ENCODE results near the gene SDK1. TPM values are rescaled to one million over a fixed set of nuclear protein-coding genes. Genes with fewer than 3 reads are reported as not detected.

SDK1 gene
- total and polyA plus RNA-seq, 2 of the 8 experiments (the other 6 are each of a cell fraction or from before 2014, with no cell fraction given) = 3.3 to 7.2 TPM

- no peak for TF ChIP-seq SIN3A (conservative IDR thresholded peaks at IDR 0.05 in 1 of 2, IDR thresholded peaks at IDR 0.05 in 1 of 2; ENCODE audit: low read depth in 1 of 2, low read length in 2 of 2)
- TF ChIP-seq BRCA1 (IDR thresholded peaks at IDR 0.05; ENCODE audit: low read depth, low read length) = no peak
- no peak for TF ChIP-seq EZH2 (IDR thresholded peaks at IDR 0.05; ENCODE audit: low read depth, low read length, severe bottlenecking)
- no peak for TF ChIP-seq KDM4A (IDR thresholded peaks at IDR 0.05; ENCODE audit: low read depth, low read length, severe bottlenecking)
- 0 out of 2 replicates have a peak, but pooled peaks have one; percentile 14 for TF ChIP-seq EGR1 (IDR thresholded peaks at IDR 0.05; ENCODE audit: borderline replicate concordance, low read depth, low read length)
- no peak for TF ChIP-seq PHF8 (conservative IDR thresholded peaks at IDR 0.05; ENCODE audit: low read depth, low read length)
- TF ChIP-seq ATF2 (IDR thresholded peaks at IDR 0.05; ENCODE audit: low read length) = no peak
- TF ChIP-seq SRF (IDR thresholded peaks at IDR 0.05; ENCODE audit: low read depth, low read length) = no peak
- no peak for TF ChIP-seq JUND (IDR thresholded peaks at IDR 0.05; ENCODE audit: low read length)
- no peak for TF ChIP-seq SUZ12 (IDR thresholded peaks at IDR 0.05; ENCODE audit: low read length)
- no peak for TF ChIP-seq YY1 (IDR thresholded peaks at IDR 0.05; ENCODE audit: low read depth, low read length)
- no peak for TF ChIP-seq HDAC6 (IDR thresholded peaks at IDR 0.05; ENCODE audit: low read depth, low read length)
- no peak for TF ChIP-seq RXRA (IDR thresholded peaks at IDR 0.05; ENCODE audit: insufficient read depth, low read depth, low read length)
- TF ChIP-seq SAP30 (IDR thresholded peaks at IDR 0.05; ENCODE audit: insufficient read depth, insufficient replicate concordance, low read length) = no peak
- no peak for TF ChIP-seq HDAC2 (IDR thresholded peaks at IDR 0.05; ENCODE audit: borderline replicate concordance in 1 of 2, low read depth in 2 of 2, low read length in 2 of 2)
- no peak for TF ChIP-seq NANOG (IDR thresholded peaks at IDR 0.05; ENCODE audit: insufficient read depth, low read depth, low read length, poor library complexity, severe bottlenecking)
- TF ChIP-seq RFX5 (IDR thresholded peaks at IDR 0.05; ENCODE audit: borderline replicate concordance, low read depth, low read length) = no peak
- no peak for TF ChIP-seq EP300 (IDR thresholded peaks at IDR 0.05; ENCODE audit: borderline replicate concordance in 1 of 2, low read depth in 2 of 2, low read length in 2 of 2)
- no peak for TF ChIP-seq CTBP2 (IDR thresholded peaks at IDR 0.05; ENCODE audit: borderline replicate concordance, insufficient read depth, insufficient read length, low read length)
- TF ChIP-seq RBBP5 (IDR thresholded peaks at IDR 0.05; ENCODE audit: borderline replicate concordance, low read depth, low read length) = no peak
- peak; percentile 94 for TF ChIP-seq TEAD4 (IDR thresholded peaks at IDR 0.05; ENCODE audit: low read depth, low read length)
Observed at GRCh38 chr7:3482147-3482921, 181.3 kb downstream of the SDK1 start (continued).
